Pons (tissue), 1 donor: ENCODE measurements around the gene SESN2.

Source experiments
- DNase-seq: peaks from one replicate; pipeline ENCODE4 v3.0.0-alpha.2; 2016; ENCODE audit warnings: low spot score

Gene SESN2

GRCh38 chr1:28249013-28249865, 10.1 kb upstream of the SESN2 start:
- no peak for DNase-seq

- no peak for DNase-seq
These were observed 9.4 kb upstream of the SESN2 start for GRCh38 chr1:28249866-28250295.

DNA sequence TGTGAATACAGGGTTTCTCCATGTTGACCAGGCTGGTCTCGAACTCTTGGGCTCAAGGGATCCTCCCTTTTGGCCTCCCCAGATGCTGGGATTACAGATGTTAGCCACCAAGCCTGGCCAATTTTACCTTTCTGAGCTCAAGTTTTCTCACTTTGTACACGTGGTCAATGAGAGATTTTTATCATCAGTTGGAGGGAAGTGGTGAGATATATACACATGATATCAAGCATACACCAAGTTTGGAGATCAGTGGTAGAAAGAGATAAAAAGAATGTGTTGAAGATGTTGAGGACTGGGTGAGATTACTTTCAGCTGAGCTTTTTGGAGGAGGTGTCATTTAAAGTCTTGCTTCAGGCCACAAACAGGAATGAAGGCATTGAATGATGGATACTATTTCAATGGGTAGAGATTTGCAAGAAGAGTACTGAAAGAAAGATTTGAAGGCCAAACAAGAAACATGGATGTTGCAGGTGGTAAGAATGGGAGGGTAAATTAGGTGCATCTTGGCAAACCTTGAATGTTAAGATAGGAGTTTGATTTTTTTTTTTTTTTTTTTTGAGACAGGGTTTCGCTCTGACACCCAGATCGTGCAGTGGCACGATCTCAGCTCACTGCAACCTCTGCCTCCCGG, 3.0 kb upstream of the SESN2 start:
- DNase-seq = no peak

DNA sequence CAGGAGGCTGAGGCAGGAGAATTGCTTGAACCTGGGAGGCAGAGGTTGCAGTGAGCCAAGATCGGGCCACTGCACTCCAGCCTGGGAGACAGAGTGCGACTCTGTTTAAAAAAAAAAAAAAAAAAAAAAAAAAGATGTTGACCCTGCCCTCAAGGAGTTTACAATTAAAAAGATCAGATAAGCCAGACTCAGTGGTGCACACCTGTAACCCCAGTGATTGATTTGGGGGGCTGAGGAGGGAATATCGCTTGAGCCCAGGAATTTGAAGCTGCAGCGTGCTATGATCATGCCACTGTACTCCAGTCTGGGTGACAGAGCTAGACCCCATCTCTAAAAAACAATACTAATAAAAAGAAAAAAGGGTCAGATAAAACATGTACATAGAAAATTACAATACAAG, 1.6 kb upstream of the SESN2 start:
- no peak for DNase-seq

- DNase-seq = no peak
These were observed 578 bp upstream of the SESN2 start for GRCh38 chr1:28258628-28259251.

- no peak for DNase-seq
These were observed 850 bp downstream of the SESN2 start for GRCh38 chr1:28259934-28260802.

GRCh38 chr1:28260803-28261174, 1.5 kb downstream of the SESN2 start:
- DNase-seq = no peak

GRCh38 chr1:28264897-28265296, 5.6 kb downstream of the SESN2 start:
- DNase-seq = no peak

DNA sequence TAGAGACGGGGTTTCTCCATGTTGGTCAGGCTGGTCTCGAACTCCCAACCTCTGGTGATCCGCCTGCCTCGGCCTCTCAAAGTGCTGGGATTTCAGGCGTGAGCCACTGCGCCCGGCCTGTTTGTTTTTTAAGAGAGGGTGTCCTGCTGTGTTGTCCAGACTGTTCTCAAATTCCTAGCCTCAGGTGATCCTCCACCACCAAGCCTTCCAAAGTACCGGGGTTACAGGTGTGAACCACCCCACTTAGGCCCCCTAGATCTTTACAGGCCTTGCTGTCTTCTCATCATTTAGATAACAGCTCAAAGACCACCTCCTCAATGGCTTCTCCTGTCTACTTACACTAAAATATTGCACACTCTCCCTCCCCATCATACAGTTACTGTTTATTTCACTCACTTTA, 6.3 kb downstream of the SESN2 start:
- DNase-seq = no peak

- DNase-seq = no peak
These were observed 7.6 kb downstream of the SESN2 start for GRCh38 chr1:28266920-28267322.

- DNase-seq = no peak
These were observed 8.3 kb downstream of the SESN2 start for GRCh38 chr1:28267633-28268032.

DNA sequence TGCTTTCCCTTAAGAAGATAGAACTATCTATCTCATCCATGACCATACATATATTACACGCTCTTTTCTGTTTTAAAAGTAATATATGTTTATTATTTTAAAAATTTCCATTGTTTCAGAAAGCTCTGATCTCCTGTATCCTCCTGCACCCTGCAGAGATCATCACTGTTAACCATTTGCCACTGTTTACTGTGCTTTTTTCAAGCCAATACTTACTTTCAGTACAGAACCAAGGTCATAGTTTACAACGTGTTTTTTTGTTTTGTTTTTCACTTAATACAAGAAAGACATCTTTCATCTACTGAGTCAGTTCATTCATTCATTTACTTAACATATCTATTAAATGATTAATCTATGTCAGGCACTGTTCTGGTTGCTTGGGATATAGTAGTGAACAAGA, 10.2 kb downstream of the SESN2 start:
- no peak for DNase-seq

DNA sequence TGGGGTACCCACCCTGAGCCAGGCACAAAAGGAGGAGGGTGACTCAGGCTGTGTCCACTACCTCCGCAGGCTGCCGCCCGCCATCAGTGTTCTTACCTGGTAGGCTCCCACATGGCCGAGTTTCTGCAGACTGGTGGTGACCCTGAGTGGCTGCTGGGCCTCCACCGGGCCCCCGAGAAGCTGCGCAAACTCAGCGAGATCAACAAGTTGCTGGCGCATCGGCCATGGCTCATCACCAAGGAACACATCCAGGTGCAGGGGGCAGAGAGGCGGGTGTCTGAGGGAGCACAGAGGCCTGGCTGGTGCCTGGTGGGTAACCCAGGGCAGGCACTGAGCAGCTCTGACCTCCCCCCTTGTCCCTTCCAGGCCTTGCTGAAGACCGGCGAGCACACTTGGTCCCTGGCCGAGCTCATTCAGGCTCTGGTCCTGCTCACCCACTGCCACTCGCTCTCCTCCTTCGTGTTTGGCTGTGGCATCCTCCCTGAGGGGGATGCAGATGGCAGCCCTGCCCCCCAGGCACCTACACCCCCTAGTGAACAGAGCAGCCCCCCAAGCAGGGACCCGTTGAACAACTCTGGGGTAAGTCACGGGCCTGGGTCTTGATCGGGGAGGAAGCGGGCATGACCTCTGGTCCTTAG, 13.0 kb downstream of the SESN2 start:
- DNase-seq = no peak

DNA sequence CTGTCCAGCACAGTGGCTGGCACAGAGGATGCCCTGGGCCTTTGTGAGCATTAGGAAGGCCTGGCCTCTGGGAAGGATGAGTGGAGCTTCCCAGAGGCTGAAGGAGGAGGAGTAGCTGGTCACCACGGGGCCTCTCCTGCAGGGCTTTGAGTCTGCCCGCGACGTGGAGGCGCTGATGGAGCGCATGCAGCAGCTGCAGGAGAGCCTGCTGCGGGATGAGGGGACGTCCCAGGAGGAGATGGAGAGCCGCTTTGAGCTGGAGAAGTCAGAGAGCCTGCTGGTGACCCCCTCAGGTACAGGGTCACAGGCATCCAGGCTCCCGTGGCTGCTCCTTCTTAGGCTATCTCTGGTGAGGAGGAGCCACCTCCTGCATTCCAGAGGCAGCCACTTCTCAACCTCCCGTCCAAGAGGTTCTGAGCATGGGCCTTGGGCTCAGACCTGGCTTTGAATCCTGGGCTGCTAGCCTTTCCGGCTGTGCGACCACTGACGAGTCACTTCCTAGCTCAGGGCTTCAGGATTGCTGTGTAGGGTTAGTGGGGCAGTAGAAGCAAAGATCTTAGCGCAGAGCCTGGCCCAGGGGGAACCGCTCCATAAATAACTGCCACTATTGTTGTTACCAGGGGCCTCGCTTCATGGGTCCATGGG, 14.0 kb downstream of the SESN2 start:
- DNase-seq = no peak

- DNase-seq = no peak
These were observed 19.4 kb downstream of the SESN2 start for GRCh38 chr1:28278763-28279162.

DNA sequence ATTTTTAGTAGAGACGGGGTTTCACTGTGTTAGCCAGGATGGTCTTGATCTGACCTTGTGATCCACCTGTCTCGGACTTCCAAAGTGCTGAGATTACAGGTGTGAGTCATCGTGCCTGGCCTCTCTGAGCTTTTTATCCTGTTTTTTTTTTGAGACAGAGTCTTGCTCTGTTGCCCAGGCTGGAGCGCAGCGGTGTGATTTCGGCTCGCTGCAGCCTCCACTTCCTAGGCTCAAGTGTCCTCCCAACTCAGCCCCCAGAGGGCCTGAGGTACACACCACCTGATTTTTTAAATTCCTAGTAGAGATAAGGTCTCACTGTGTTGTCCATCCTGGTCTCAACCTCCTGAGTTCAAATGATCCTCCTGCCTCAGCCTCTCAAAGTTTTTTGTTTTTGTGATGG, 20.4 kb downstream of the SESN2 start:
- no peak for DNase-seq

- no peak for DNase-seq
These were observed 21.2 kb downstream of the SESN2 start for GRCh38 chr1:28280501-28280900.

GRCh38 chr1:28280977-28281381, 21.7 kb downstream of the SESN2 start:
- DNase-seq = no peak

DNA sequence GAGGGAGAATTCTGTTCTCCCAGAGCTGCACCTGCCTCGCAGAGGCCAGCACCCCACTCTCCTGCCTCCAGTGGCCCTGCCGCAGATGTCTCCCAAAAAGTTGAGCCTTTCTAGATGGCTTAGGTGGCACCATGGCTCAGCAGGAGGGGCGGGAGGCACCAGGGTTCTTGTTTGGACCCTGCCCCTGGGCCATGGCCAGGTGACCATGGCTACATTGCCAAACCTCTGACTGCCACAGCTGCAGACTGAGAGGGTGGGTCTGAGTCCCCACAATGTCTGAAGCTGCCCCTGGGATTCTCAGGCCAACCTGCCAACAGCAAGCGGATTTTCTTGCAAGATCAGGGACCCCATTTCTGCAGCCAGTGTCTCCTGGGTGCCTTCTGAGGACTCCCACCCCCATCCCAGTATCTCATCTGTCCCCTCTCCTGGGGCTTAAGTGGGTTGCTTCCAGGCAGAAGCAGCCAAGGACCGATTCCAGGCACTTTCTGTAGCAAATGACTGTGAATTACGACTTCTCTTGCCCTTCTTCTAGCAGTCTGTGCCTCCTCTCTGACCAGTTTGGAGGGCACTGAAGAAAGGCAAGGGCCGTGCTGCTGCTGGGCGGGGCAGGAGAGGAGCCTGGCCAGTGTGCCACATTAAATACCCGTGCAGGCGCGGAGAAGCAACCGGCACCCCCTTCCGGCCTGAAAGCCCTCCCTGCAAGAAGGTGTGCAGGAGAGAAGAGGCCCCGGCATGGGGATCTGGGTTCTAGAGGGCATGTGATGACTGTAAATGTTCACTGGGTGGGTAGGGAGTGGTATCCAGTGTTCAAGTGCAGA, 22.5 kb downstream of the SESN2 start:
- DNase-seq = no peak
